ENCODE data around the gene NFRKB. TPM values are rescaled to one million over a fixed set of nuclear protein-coding genes. Genes with fewer than 3 reads are reported as not detected.

Gene NFRKB
- total RNA-seq (2014; rRNA removed; shearing (Covaris generic); ENCODE audit: low replicate concordance): 3.6 and 6.3 TPM in 2 replicates

DNA sequence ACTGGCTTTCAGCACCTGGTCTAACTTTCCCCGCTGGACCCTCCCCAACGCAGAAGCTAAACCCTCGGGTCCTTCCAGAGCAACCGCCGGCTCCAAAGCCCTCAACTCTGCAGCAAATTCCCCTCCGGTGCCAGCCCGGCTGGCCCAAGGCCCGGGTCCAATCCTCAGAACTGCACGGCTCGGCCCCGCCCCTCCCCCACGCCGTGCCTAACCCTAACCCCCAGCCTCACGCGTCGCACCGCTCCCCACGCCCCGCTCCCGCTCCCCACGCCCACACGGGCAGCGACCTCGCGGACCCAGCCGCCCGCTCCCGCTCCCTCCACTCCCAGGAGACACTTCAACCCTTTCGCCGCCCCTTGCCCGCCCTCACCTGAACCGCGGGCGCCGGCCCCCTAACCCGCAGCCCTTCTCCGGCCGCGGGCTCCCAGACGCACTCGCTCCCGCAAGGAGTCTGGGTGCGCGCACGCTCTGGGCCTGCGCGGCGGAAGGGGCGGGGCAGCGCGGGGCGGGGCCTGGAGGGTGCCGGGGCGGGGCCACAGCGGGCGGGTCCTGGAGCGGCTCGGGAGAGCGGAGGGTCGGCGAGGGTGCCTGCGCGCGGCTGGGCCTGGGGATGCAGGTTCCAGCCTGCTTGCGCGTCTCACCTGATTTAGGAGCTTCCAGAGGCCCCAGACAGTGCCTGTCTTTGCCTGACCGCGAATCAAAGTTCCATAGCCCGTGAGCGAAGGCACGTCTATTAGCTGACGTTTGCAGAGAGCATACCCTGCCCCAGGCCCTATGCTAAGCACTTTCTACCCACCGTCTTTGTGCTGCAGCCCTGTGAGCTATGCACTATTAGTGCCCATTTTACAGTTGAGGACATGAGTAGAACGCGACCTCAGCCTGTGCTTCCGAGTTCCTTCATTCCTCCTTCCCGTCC, at the start of gene NFRKB:
Gene NFRKB, minus strand, starts transcription at position 453 of the 916 bp plus-strand sequence. CDS start 2,729 bp downstream, outside the sequence.
- peak; percentile 29 for DNase-seq (ENCODE audit: low read depth)
- in situ Hi-C loops (cut with HindIII; ENCODE audit: low pct_unique_long_range_greater_than_20kb, low sequenced_read_pairs): no loop called here

DNA sequence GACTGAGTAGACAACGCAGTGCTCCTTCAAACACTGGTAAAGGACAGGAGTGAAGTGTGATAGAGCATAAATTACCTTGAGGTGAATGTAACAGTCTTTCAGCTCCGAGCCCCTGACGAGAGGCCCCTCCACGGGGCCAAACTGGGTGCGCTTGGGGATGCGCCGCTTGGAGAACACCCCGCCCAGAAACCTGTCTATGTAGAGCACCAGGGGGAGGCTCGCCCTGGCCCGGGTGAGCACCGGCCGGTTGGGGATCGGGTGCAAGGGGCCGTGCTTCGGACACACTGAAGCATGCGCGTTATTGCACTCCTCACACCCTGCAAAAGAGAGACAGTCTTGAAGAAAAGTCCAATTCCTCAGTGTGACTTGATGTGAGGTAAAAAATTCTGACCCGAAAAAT, 49.3 kb upstream of the NFRKB start:
- no peak for DNase-seq (ENCODE audit: low read depth)
- in situ Hi-C loops (cut with HindIII; ENCODE audit: low pct_unique_long_range_greater_than_20kb, low sequenced_read_pairs): no loop called here

DNA sequence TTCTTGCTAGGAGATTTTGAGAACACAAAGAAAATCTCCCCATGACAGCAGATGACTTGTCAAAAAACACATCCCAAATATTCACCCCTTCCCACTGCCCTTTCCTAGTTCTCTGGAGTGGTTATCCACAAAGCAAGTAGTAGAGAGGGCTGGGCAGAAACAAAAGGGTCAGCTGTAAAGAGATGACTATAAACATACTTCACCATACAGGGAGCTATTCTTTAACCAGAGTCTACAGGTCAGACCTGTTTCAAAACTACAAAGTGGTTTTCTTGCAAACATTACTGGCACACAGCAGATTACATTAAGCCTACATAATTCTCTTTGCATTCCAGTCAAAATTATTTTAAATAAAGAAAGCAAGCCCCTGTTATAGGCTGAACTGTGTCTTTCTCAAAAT, 47.7 kb upstream of the NFRKB start:
- in situ Hi-C loops (cut with HindIII; ENCODE audit: low pct_unique_long_range_greater_than_20kb, low sequenced_read_pairs): no loop called here
- no peak for DNase-seq (ENCODE audit: low read depth)

DNA sequence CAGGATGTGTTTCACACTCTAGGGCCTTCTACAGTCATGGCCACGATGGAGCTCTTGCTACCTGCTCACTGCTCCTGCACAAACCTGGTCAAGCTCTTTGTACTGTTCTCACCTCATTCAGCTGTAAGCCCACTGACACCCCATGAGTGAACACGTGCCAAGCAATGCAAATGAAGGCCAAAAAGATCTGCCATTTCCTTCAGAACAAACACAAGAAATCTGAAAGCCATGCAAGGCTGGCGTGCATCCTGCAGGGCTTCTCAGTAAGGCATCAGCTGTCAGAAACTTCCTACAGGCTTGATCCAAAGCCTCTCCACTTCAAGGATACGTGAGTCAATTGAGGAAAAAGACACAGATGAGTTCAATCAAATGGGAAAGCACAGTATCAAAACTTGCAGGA, 44.1 kb upstream of the NFRKB start:
- no peak for DNase-seq (ENCODE audit: low read depth)
- in situ Hi-C loops (cut with HindIII; ENCODE audit: low pct_unique_long_range_greater_than_20kb, low sequenced_read_pairs): no loop called here

DNA sequence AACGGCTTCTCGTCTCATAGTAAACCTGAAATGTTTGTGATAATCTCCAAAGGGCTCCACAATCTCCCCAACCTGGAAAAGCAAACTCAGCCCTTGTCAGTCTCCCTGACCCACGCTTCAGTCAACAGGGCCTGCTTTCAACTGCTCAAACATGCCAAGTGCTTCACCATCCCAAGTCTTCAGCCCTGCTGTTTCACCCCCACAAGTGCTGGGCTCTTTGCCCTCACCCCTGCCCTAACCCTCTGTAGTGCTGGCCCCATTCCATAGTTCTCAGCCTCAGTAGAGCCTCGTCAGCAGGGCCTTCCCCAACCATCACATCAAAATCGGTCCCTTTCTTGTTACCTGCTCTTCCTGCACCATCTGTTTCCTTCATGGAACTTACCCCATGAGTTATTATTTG, 43.4 kb upstream of the NFRKB start:
- in situ Hi-C loops (cut with HindIII; ENCODE audit: low pct_unique_long_range_greater_than_20kb, low sequenced_read_pairs): no loop called here
- no peak for DNase-seq (ENCODE audit: low read depth)

DNA sequence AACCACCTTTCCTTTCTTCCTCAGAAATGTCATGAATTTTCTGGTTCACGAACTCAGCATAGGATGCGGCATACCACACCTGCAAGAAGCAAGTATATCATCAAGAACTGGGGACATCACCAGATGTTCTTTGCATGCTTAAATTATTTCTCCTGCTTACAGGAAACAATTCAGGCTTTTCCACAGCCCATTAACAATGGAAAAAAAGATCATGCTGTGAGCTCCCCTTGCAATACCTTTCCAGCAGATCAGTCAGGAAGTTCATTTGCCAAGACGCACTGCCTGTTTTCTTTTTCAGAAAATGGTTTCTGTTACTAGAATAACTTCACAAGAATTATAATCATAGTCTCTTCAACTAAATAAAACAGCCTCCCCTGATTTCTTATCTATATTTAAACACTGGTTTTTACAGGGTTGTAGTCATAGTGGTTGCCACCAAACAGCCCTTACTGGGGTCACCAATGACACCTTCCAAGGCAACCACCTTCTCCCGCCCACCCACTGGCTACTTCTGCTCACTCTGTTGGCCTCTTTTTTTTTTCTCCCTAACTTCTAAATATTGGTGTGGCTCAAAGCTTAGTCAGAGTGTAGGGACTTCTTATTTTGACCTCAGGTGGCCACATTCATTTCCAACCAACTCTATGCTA, 42.3 kb upstream of the NFRKB start:
- in situ Hi-C loops (cut with HindIII; ENCODE audit: low pct_unique_long_range_greater_than_20kb, low sequenced_read_pairs): no loop called here
- DNase-seq (ENCODE audit: low read depth): no peak

DNA sequence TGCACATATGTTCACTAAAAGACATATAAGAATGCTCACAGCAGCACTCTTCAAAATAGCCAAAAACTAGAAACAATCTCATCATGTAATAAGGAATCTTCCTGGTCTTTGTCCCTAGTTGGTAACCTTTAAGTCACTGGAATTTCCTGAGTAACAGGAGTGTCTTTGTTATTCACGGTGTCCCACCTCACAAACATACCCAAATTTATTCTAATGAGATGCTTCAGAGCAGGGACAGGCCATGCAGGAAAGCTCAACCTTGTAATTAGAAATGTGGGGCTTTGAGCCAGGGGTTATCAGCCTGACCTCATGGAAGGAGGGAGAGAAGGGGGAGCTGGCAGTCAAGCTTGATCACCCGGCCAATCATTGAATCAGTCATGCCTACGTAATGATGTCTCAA, 40.3 kb upstream of the NFRKB start:
- in situ Hi-C loops (cut with HindIII; ENCODE audit: low pct_unique_long_range_greater_than_20kb, low sequenced_read_pairs): no loop called here
- DNase-seq (ENCODE audit: low read depth): no peak

DNA sequence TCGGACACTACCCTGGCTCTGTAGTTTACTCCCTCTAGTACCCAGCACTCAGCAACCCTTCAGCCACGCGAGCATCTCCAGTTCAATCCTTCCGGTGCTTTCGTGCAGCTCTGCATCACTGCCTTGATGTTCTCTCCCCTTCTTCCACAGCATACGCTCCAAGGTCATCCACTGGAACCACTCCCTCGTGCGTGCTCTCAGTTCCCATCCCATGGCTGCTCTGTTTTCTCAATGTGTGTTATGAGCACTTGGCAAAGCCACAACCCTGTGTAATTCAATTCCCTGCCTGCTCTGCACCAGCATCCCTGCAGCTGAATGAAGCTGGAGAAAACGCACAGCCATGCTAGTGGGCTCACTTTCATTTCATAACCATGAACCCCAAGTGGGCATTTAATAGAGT, 38.5 kb upstream of the NFRKB start:
- DNase-seq (ENCODE audit: low read depth): no peak
- in situ Hi-C loops (cut with HindIII; ENCODE audit: low pct_unique_long_range_greater_than_20kb, low sequenced_read_pairs): no loop called here

DNA sequence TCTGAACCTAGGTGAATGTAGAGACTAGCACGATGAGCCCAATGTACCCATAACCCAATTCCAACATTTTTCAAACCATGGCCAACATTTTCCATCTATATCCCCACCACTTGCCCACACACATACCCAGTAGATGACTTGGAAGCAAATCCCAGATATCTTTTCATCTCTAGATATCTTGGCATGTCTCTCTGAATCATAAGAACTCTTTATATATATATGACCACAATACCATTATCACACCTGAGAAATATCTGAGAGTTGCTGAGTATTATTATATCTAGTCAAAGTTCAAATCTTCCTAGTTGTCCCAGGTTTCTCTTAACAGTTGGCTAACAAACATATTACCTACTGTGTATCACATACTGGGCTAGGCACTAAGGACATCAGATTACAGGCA, 37.9 kb upstream of the NFRKB start:
- in situ Hi-C loops (cut with HindIII; ENCODE audit: low pct_unique_long_range_greater_than_20kb, low sequenced_read_pairs): no loop called here
- no peak for DNase-seq (ENCODE audit: low read depth)

DNA sequence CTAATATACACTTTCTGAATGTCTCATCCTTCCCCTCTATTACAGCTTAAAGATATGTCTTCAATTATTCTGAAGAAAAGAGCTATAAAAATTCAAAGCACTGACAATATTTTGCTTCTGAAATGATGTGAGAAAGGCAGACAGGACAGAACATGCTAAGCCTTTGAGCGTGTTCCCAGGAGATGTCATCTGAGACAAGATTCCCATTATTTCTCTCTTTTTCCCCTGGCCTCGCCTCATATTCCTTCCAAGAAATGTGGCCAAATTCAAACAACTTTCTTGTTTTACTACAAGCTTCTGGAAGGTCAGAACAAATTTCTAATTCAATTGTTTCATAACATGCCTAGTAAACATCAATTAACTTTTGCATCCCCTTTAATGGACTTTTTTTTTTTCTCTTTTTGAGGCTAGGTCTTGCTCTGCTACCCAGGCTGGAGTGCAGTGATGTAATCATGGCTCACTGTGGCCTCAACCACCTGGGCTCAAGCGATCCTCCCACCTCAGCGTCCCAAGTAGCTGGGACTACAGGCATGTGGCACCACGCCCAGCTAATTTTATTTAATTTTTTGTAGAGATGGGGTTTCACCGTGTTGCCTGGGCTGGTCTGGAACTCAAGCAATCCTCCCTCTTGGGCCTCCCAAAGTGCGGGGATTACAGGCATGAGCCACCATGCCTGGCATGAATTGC, 37.1 kb upstream of the NFRKB start:
- in situ Hi-C loops (cut with HindIII; ENCODE audit: low pct_unique_long_range_greater_than_20kb, low sequenced_read_pairs): no loop called here
- DNase-seq (ENCODE audit: low read depth): no peak

DNA sequence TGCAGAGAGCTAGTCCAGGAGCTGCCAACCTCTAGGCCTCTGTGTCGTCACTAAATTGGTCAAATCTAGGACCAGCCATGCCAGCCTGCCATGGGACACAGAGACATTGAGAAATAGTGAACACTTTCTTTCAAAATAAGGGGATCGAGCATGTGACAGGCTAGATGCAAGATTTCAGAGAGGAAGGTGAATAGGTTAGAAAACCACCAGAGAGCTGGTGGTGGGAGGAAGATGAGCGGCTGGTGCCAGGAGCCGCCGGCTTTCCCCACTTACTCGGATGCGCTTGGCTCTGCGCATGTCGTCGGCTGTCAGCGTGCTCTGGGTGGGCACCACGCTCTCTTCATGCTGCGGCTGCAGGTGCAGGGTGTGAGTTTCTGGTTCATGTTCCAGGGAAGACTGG, 35.4 kb upstream of the NFRKB start:
- in situ Hi-C loops (cut with HindIII; ENCODE audit: low pct_unique_long_range_greater_than_20kb, low sequenced_read_pairs): no loop called here

DNA sequence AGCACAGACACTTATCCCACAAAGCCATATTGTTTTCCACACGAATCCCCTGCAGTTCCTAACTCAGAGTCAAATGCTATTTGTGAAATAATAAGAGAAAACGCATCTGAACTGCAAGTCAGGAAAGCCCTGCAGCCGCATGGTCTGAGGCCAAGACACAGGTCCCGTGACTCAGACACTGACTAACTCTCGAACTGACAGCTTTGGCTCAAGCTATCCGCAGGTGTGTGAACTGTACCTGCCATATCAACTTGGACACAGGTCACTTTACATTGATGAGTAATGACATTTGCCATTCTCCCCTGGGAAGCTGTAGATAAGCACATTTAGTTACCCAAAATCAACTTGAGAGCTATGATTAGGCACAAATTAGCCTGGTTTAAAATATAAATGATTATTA, 34.9 kb upstream of the NFRKB start:
- in situ Hi-C loops (cut with HindIII; ENCODE audit: low pct_unique_long_range_greater_than_20kb, low sequenced_read_pairs): no loop called here
- no peak for DNase-seq (ENCODE audit: low read depth)

More for the DNA sequence above, 35.4 kb upstream of the NFRKB start:
- DNase-seq (ENCODE audit: low read depth): no peak

DNA sequence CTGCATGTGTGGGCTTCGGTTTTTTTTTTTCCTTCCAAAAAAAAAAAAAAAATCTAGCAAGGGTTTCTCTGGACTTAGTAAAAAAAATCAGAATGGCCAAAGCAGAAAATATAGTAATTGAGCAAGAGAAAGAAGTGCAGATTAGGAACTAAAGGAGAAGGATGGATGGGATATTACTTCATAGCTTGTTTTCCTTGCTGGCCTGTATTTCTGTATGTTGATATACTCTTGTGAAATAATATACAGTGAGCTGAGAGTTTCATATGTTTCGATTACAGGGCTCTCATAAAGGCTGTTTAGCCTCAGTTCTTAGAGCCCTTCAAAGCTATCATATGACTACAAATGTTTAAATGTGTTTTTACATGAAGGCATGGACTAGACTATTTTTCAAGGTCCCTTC, 34.3 kb upstream of the NFRKB start:
- DNase-seq (ENCODE audit: low read depth): no peak
- in situ Hi-C loops (cut with HindIII; ENCODE audit: low pct_unique_long_range_greater_than_20kb, low sequenced_read_pairs): no loop called here

DNA sequence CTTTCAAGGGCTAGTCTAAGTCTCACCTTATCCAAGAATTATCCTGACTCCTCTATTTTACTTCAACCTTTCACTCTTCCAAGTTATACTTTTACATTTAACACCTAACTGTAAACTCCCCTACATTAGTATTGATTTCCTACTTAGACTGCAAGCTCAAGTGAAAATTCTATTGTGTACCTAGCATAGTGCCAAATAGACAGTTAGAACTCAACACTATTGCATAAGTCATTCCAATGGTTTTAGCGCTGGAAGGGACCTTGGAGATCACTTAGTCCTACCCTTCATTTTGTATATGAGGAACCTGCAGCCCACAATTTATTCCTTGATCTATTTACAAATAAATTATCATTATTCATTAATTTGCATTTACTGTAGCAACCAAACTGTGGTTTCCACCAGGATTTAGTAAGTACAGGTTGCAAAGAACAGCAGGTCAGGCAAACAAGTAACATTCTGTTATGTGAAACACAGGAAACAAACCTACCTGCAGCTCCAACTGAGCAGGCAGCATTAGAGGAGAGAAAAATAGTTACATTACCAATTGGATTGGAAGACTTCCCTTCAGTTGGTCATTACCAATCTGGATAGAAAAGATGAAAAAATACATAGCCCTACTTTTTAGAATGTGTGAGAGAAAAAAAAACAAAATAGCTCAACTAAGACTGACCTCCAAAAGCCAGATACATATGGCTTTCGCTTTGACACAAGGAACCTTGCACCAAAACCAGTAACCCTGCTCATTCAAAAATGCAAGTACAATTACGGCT, 33.7 kb upstream of the NFRKB start:
- DNase-seq (ENCODE audit: low read depth): no peak
- in situ Hi-C loops (cut with HindIII; ENCODE audit: low pct_unique_long_range_greater_than_20kb, low sequenced_read_pairs): no loop called here

DNA sequence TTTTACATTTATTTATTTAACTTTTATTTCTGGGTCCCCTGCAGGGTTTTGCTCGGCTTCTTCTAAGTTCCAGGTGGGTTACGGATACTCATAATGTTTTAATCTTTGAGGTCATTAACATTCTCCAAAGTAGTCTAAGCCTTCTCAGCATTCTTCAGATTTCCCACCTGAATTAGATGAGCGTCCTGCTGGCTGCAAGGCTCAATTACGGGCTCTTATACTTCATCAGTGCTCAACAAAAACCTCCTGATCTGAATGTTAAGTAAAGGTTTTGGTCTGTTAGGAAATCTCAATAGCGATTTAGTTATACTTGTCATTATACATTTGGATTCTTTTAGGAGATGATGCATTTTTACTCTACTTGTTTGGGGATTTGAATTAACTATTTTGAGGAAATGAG, 27.3 kb upstream of the NFRKB start:
- no peak for DNase-seq (ENCODE audit: low read depth)
- in situ Hi-C loops (cut with HindIII; ENCODE audit: low pct_unique_long_range_greater_than_20kb, low sequenced_read_pairs): no loop called here

DNA sequence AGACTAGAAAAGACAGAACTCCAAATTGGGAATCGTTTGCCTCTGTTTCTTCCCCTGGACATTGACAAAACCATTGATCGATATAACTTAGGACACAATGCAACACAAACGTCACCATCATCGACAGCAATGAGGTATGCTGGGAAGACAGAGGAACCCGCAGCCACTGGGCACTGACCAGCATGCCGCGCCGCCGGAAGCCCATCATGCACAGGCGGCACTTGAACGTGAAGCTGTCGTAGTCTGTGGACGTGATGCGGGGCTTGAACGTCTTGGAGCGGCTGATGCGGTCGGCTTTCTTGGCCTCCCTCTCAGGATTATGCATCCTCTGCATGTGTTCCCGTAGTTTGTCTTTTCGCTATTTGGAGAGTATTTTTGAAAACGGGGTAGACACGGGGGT, 23.0 kb upstream of the NFRKB start:
- in situ Hi-C loops (cut with HindIII; ENCODE audit: low pct_unique_long_range_greater_than_20kb, low sequenced_read_pairs): no loop called here
- DNase-seq (ENCODE audit: low read depth): no peak

DNA sequence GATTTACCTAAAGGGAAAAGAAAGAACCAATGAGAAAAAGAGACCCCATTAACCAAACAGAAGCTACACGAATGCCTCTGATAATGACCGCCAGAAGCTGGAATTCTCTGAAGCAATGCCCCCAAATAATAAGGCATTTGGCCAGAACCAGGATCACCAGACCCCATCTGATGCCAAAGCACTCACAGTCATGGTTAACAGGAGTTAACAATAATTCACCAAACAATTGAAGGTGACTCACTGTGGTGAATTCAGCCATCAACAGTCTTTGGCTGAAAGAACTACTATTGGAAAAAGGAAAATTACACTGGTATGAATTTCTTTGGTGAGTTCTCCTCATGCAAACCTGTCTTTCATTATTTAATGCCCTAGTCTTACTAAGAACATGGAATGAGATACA, 21.9 kb upstream of the NFRKB start:
- in situ Hi-C loops (cut with HindIII; ENCODE audit: low pct_unique_long_range_greater_than_20kb, low sequenced_read_pairs): no loop called here
- no peak for DNase-seq (ENCODE audit: low read depth)

DNA sequence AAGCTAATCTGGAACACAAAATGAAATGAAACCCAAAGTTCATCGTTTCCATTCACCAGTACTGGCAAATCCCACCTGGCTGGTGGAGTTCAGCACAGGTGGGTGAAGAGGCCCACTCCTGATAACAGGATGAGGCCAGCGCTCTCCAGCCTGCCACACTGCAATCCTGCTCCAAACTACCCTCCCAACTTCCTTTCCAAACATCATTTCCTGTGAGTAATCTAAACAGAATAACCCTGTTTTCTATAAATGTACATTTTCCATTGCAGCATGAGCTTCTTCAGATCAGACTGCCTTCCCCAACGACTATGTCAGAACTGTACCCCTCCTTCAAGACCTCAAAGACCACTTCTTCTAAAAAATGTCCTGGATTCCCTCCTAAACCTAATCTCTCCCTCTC, 15.9 kb upstream of the NFRKB start:
- no peak for DNase-seq (ENCODE audit: low read depth)
- in situ Hi-C loops (cut with HindIII; ENCODE audit: low pct_unique_long_range_greater_than_20kb, low sequenced_read_pairs): no loop called here
